ENCODE results near the gene RGS6. TPM values are rescaled to one million over a fixed set of nuclear protein-coding genes. Genes with fewer than 3 reads are reported as not detected.

Gene RGS6
- total RNA-seq, 1 experiment from 2014 or later = not detected

- peak; percentile 97 for DNase-seq (ENCODE audit: low spot score)
These were observed 676.4 kb downstream of the RGS6 start for GRCh38 chr14:72608391-72609204.

GRCh38 chr14:72609205-72609916 lies 677.1 kb downstream of the RGS6 start:
- no peak for DNase-seq (ENCODE audit: low spot score)

- no peak for DNase-seq (ENCODE audit: low spot score)
These were observed 678.0 kb downstream of the RGS6 start for GRCh38 chr14:72610096-72610830.

- no peak for DNase-seq (ENCODE audit: low spot score)
These were observed 678.6 kb downstream of the RGS6 start for GRCh38 chr14:72610831-72611200.

GRCh38 chr14:72611506-72611905 lies 679.3 kb downstream of the RGS6 start:
- DNase-seq (ENCODE audit: low spot score) = no peak

- DNase-seq (ENCODE audit: low spot score) = no peak
These were observed 679.8 kb downstream of the RGS6 start for GRCh38 chr14:72612041-72612440.

- peak; percentile 66 for DNase-seq (ENCODE audit: low spot score)
These were observed 681.2 kb downstream of the RGS6 start for GRCh38 chr14:72613231-72613974.

GRCh38 chr14:72613975-72614319 lies 681.7 kb downstream of the RGS6 start:
- DNase-seq (ENCODE audit: low spot score) = no peak

GRCh38 chr14:72614365-72614764 lies 682.1 kb downstream of the RGS6 start:
- no peak for DNase-seq (ENCODE audit: low spot score)

GRCh38 chr14:72614891-72615415 lies 682.7 kb downstream of the RGS6 start:
- no peak for DNase-seq (ENCODE audit: low spot score)

- DNase-seq (ENCODE audit: low spot score) = peak; percentile 68
These were observed 683.4 kb downstream of the RGS6 start for GRCh38 chr14:72615451-72616121.

All from A172 (cell line).